Measurements from ENCODE around the gene HOMEZ.
"Not testable (repeated sequence)": the region's sequence is repeated elsewhere in the genome, so short reads cannot be mapped to it uniquely, and the experiment has no call there.

HOMEZ gene

DNA sequence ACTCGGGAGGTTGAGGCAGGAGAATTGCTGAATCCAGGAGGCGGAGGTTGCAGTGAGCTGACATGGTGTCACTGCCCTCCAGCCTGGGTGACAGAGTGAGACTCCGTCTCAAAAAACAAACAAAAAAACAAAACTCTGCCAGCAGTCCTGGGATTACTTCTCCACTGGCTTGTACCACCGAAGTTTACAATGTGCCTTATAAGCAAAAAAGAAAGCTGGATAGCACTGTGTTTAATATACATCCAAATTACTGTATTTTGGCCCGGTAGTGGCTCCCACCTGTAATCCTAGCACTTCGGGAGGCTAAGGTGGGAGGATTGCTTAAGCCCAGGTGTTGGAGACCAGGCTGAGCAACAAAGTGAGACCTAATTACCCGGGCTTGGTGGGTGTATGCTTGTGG lies 16.7 kb downstream of the HOMEZ start:
- TF ChIP-seq, protein P1, sequence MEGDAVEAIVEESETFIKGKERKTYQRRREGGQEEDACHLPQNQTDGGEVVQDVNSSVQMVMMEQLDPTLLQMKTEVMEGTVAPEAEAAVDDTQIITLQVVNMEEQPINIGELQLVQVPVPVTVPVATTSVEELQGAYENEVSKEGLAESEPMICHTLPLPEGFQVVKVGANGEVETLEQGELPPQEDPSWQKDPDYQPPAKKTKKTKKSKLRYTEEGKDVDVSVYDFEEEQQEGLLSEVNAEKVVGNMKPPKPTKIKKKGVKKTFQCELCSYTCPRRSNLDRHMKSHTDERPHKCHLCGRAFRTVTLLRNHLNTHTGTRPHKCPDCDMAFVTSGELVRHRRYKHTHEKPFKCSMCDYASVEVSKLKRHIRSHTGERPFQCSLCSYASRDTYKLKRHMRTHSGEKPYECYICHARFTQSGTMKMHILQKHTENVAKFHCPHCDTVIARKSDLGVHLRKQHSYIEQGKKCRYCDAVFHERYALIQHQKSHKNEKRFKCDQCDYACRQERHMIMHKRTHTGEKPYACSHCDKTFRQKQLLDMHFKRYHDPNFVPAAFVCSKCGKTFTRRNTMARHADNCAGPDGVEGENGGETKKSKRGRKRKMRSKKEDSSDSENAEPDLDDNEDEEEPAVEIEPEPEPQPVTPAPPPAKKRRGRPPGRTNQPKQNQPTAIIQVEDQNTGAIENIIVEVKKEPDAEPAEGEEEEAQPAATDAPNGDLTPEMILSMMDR (IDR thresholded peaks at IDR 0.05; ENCODE audit: low read depth, low read length): no peak
- H3K4me3 ChIP-seq (replicated peaks in 1 of 2; ENCODE audit: low read depth in 2 of 2, low read length in 2 of 2): no peak overlapping the region
- DNase-seq (ENCODE audit: low read depth in 2 of 2): no peak

DNA sequence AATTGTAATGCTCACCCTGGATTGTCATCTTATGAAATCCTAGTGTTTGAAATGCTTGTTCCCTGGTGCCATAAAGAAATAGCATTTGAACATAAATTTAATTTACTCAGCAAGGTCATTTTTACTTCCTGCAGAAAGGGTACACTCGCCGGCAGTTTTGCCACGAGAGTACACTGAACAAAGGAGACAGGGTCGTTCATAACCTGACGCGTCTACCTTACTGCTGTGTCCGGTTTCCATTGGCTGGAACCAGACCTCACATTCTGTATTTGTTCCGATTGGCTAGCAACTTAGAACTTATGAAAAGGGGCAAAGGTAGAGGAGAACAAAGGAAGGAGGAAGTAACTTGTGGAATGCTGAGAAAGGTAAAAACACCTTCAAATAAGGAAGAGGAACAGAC lies 25.1 kb downstream of the HOMEZ start:
- not testable (repeated sequence) for H3K4me3 ChIP-seq (replicated peaks in 1 of 2; ENCODE audit: low read depth in 2 of 2, low read length in 2 of 2); DNase-seq (ENCODE audit: low read depth in 2 of 2)

- no peak for DNase-seq (ENCODE audit: low read depth in 2 of 2)
- TF ChIP-seq, protein P1 (IDR thresholded peaks at IDR 0.05; ENCODE audit: low read depth, low read length): no peak
- no peak overlapping the region for H3K4me3 ChIP-seq (replicated peaks in 1 of 2; ENCODE audit: low read depth in 2 of 2, low read length in 2 of 2)
These were observed 26.5 kb downstream of the HOMEZ start for GRCh38 chr14:23259426-23259825.

GRCh38 chr14:23258256-23258655 lies 27.7 kb downstream of the HOMEZ start:
- DNase-seq (ENCODE audit: low read depth in 2 of 2): no peak
- no peak overlapping the region for H3K4me3 ChIP-seq (replicated peaks in 1 of 2; ENCODE audit: low read depth in 2 of 2, low read length in 2 of 2)
- TF ChIP-seq, protein P1 (IDR thresholded peaks at IDR 0.05; ENCODE audit: low read depth, low read length): no peak

GRCh38 chr14:23252420-23253333 lies 33.3 kb downstream of the HOMEZ start:
- TF ChIP-seq, protein P1 (IDR thresholded peaks at IDR 0.05; ENCODE audit: low read depth, low read length): no peak
- DNase-seq (ENCODE audit: low read depth in 2 of 2): no peak

DNA sequence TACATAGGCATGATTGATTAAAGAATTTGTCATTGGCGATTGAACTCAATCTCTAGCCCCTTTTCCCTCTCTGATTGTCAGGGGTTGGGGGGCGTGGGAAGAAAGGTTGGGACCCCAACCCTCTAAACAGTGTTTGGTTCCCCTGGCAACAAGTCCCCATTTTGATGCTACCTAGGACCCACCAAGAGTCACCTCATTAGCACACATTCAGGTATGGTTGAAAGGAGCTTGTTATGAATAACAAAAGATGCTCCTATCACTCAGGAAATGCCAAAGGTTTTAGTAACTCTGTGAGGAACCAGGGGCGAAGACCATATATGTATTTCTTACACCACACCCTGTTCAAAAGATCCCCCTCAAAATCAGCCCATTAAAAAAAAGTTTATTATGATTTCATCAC lies 33.9 kb downstream of the HOMEZ start:
- no peak for DNase-seq (ENCODE audit: low read depth in 2 of 2)
- TF ChIP-seq, protein P1 (IDR thresholded peaks at IDR 0.05; ENCODE audit: low read depth, low read length): no peak
- H3K4me3 ChIP-seq (replicated peaks in 1 of 2; ENCODE audit: low read depth in 2 of 2, low read length in 2 of 2): no peak overlapping the region

More at GRCh38 chr14:23252420-23253333, 33.3 kb downstream of the HOMEZ start:
- no peak overlapping the region for H3K4me3 ChIP-seq (replicated peaks in 1 of 2; ENCODE audit: low read depth in 2 of 2, low read length in 2 of 2)

DNA sequence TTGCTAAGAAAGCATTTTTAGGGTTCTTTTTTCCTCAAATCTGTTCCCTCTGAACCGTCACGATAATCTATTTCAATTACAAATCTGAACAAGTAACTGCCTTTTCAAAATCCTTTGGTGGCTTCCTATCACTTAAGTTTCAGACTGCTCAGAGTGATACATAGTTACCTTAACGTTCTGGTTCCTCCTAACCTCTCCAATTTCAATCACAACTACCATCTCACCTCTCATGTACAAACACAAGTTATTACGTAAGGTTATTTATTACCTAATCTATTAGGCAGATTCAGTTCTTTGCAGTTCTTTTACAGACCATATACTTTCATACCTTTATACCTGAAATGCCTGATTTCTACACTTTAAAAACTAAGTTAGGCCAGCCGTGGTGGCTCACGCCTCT lies 36.1 kb downstream of the HOMEZ start:
- TF ChIP-seq, protein P1 (IDR thresholded peaks at IDR 0.05; ENCODE audit: low read depth, low read length): no peak
- DNase-seq (ENCODE audit: low read depth in 2 of 2): no peak
- H3K4me3 ChIP-seq (replicated peaks in 1 of 2; ENCODE audit: low read depth in 2 of 2, low read length in 2 of 2): no peak overlapping the region

All from cardiac fibroblast (primary cell).